OCI-LY3 (cell line): ENCODE measurements around the gene ID1.

Experiments
- CTCF ChIP-seq: fragments of 200-600, 300-600 bp; sonication (generic); IDR thresholded peaks from 2 replicates; pipeline ENCODE4 v1.5.1; 2014; ENCODE audit warnings: antibody characterized with exemption, low read length, low read depth
- EZH2phosphoT487 ChIP-seq: fragments of 200-600 bp; shearing (Covaris generic); IDR thresholded peaks from 2 replicates; pipeline ENCODE4 v1.6.1; 2018; ENCODE audit warnings: antibody characterized with exemption, mixed run types, low read depth

- TF ChIP-seq CTCF (no peak), EZH2phosphoT487 (no peak)
These were observed 47.9 kb downstream of the ID1 start for GRCh38 chr20:31652917-31653396.
